GM19372 (cell line): ENCODE measurements around the gene SREBF1.

Experiments
- ATAC-seq: cut with Tn5 transposase; IDR thresholded peaks from one replicate; pipeline ENCODE4 v1.9.1; 2021; ENCODE audit warnings: mild to moderate bottlenecking, low read depth, moderate library complexity; ENCODE audit not compliant: unreplicated experiment

Gene SREBF1

GRCh38 chr17:17767154-17767869, 69.5 kb downstream of the SREBF1 start:
- no peak for ATAC-seq

GRCh38 chr17:17766744-17767120, 70.1 kb downstream of the SREBF1 start:
- ATAC-seq, result no peak

GRCh38 chr17:17766077-17766743, 70.6 kb downstream of the SREBF1 start:
- no peak for ATAC-seq

- ATAC-seq, result no peak
Observed at GRCh38 chr17:17765359-17766076, 71.3 kb downstream of the SREBF1 start.

GRCh38 chr17:17763734-17764133, 73.1 kb downstream of the SREBF1 start:
- ATAC-seq, result no peak

- ATAC-seq, result no peak
Observed at GRCh38 chr17:17763136-17763535, 73.7 kb downstream of the SREBF1 start.

- no peak for ATAC-seq
Observed at GRCh38 chr17:17762744-17763105, 74.1 kb downstream of the SREBF1 start.
